ENCODE results near the gene PANK2.

PANK2 gene

DNA sequence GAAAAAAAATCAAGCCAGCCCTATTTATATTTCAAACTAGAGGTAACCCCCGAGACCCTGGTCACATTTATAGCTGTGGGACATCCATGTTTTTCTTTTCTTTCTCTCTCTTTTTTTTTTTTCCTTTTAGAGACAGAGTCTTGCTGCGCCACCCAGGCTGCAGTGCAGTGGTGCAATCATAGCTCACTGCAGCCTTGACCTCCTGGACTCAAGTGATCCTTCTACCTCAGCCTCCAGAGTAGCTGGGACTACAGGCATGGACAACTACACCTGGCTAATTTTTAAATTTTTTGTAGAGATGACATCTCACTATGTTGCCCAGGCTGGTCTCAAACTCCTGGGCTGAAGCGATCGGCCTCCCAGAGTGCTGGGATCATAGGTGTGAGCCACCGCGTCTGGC lies 30.5 kb upstream of the PANK2 start:
- no peaks in the 10 kb centered on the region for H3K9me3 ChIP-seq (ENCODE audit: insufficient read depth, low read depth, low read length)
- no peaks in the 10 kb centered on the region for H3K4me1 ChIP-seq (ENCODE audit: insufficient read depth, low read length)
- no peak overlapping the region for H3K4me3 ChIP-seq (ENCODE audit: low read length)
- no peak overlapping the region for H3K9ac ChIP-seq (ENCODE audit: low read depth, low read length)
- H3K36me3 ChIP-seq (ENCODE audit: insufficient read depth, low read depth, low read length) = peaks cover 38% of the 10 kb centered on the region
- no peaks in the 10 kb centered on the region for H3K27me3 ChIP-seq (ENCODE audit: insufficient read depth, low read length)
- no peak overlapping the region for H3K27ac ChIP-seq (ENCODE audit: low read length)

GRCh38 chr20:3861191-3861590 lies 28.0 kb upstream of the PANK2 start:
- Histone ChIP-seq H3K9ac (ENCODE audit: low read depth, low read length) (no peak overlapping the region), H3K27me3 (ENCODE audit: insufficient read depth, low read length) (no peaks in the 10 kb centered on the region), H3K4me3 (ENCODE audit: low read length) (no peak overlapping the region), H3K27ac (ENCODE audit: low read length) (no peak overlapping the region), H3K9me3 (ENCODE audit: insufficient read depth, low read depth, low read length) (no peaks in the 10 kb centered on the region), H3K4me1 (ENCODE audit: insufficient read depth, low read length) (no peaks in the 10 kb centered on the region), H3K36me3 (ENCODE audit: insufficient read depth, low read depth, low read length) (peaks cover 61% of the 10 kb centered on the region)

- Histone ChIP-seq H3K4me3 (ENCODE audit: low read length) (no peak overlapping the region), H3K27me3 (ENCODE audit: insufficient read depth, low read length) (no peaks in the 10 kb centered on the region), H3K27ac (ENCODE audit: low read length) (no peak overlapping the region), H3K4me1 (ENCODE audit: insufficient read depth, low read length) (no peaks in the 10 kb centered on the region), H3K9me3 (ENCODE audit: insufficient read depth, low read depth, low read length) (no peaks in the 10 kb centered on the region), H3K9ac (ENCODE audit: low read depth, low read length) (no peak overlapping the region), H3K36me3 (ENCODE audit: insufficient read depth, low read depth, low read length) (peaks cover 60% of the 10 kb centered on the region)
These were observed 26.9 kb upstream of the PANK2 start for GRCh38 chr20:3862333-3862732.

DNA sequence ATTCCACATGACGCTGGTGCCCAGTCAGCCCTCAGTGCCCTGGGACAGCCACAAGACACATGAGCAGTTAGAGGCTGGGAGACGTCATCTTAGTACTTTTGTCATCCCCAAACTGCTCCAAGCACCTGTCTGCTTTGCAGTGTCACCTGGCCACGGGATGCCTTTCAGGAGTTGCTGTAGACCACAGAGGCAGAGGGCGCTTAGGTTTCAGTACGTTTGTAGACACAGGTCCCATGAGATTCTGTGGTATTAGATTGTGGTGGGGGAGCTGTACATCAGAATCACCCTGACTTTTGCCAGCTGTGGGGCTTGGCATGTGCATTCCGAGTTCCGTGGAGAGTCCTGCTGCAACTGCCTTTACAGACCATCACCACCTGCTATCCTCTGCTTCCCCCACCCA lies 25.9 kb upstream of the PANK2 start:
- no peaks in the 10 kb centered on the region for H3K9me3 ChIP-seq (ENCODE audit: insufficient read depth, low read depth, low read length)

DNA sequence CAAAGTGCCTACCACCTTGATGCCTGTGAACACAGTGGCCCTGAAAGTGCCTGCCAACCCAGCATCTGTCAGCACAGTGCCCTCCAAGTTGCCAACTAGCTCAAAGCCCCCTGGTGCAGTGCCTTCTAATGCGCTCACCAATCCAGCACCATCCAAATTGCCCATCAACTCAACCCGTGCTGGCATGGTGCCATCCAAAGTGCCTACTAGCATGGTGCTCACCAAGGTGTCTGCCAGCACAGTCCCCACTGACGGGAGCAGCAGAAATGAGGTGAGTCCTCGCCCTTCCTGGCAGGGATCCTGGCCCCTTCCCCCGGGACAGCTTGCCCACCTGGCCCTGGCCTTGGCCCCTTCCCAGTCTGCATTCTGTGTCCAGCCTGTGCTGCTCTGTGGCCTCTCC lies 24.7 kb upstream of the PANK2 start:
- no peaks in the 10 kb centered on the region for H3K27me3 ChIP-seq (ENCODE audit: insufficient read depth, low read length)
- H3K4me1 ChIP-seq (ENCODE audit: insufficient read depth, low read length) = no peaks in the 10 kb centered on the region
- H3K9ac ChIP-seq (ENCODE audit: low read depth, low read length) = no peak overlapping the region
- H3K36me3 ChIP-seq (ENCODE audit: insufficient read depth, low read depth, low read length) = peaks cover 52% of the 10 kb centered on the region
- H3K4me3 ChIP-seq (ENCODE audit: low read length) = no peak overlapping the region
- no peak overlapping the region for H3K27ac ChIP-seq (ENCODE audit: low read length)
- H3K9me3 ChIP-seq (ENCODE audit: insufficient read depth, low read depth, low read length) = no peaks in the 10 kb centered on the region

More for the DNA sequence above, 25.9 kb upstream of the PANK2 start:
- Histone ChIP-seq H3K4me1 (ENCODE audit: insufficient read depth, low read length) (no peaks in the 10 kb centered on the region), H3K27ac (ENCODE audit: low read length) (no peak overlapping the region), H3K9ac (ENCODE audit: low read depth, low read length) (no peak overlapping the region), H3K36me3 (ENCODE audit: insufficient read depth, low read depth, low read length) (peaks cover 52% of the 10 kb centered on the region), H3K27me3 (ENCODE audit: insufficient read depth, low read length) (no peaks in the 10 kb centered on the region), H3K4me3 (ENCODE audit: low read length) (no peak overlapping the region)

DNA sequence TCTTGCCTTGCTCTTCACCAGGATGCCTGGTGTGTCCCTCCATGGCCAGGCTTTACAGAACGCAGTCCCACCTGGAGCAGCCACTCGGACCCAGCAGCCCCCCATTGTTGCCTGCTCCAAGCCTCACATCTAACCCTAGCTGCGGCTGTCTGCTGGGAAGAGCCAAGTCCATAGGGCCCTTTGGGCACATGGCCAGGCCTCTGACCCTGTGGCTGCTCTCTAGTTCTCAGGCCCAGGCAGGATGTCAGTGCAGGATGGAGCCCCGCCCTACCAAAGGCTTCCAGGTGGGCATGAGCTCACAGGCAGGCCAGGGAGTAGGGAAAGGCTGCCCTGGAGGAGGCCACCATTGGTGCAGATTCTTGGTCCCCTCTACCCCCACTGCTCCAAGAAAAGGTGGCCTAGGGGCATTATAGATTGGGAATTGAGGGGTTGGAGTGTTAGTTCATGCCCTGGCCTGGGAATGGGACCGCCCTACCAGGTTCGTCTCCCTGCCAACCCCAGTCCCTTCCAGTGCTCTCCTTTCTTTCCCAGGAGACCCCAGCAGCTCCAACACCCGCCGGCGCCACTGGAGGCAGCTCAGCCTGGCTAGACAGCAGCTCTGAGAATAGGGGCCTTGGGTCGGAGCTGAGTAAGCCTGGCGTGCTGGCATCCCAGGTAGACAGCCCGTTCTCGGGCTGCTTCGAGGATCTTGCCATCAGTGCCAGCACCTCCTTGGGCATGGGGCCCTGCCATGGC lies 23.9 kb upstream of the PANK2 start:
- H3K9ac ChIP-seq (ENCODE audit: low read depth, low read length) = no peak overlapping the region
- H3K4me1 ChIP-seq (ENCODE audit: insufficient read depth, low read length) = no peaks in the 10 kb centered on the region
- H3K27ac ChIP-seq (ENCODE audit: low read length) = no peak overlapping the region
- H3K9me3 ChIP-seq (ENCODE audit: insufficient read depth, low read depth, low read length) = no peaks in the 10 kb centered on the region
- H3K36me3 ChIP-seq (ENCODE audit: insufficient read depth, low read depth, low read length) = peaks cover 52% of the 10 kb centered on the region
- H3K4me3 ChIP-seq (ENCODE audit: low read length) = no peak overlapping the region
- H3K27me3 ChIP-seq (ENCODE audit: insufficient read depth, low read length) = no peaks in the 10 kb centered on the region

DNA sequence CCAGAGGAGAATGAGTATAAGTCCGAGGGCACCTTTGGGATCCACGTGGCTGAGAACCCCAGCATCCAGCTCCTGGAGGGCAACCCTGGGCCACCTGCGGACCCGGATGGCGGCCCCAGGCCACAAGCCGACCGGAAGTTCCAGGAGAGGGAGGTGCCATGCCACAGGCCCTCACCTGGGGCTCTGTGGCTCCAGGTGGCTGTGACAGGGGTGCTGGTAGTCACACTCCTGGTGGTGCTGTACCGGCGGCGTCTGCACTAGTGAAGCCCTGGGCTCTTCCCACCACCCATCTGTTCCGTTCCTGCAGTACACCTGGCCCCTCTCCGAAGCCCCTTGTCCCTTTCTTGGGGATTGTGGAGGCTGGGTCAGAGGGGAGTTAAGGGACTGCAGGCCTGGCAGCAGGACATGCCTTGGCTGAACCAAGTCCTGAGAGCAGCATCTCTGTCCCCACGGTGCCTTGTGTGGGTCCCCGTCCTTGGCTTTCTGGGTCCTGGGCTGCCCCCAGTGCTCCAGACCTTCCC lies 23.2 kb upstream of the PANK2 start:
- Histone ChIP-seq H3K9ac (ENCODE audit: low read depth, low read length) (no peak overlapping the region), H3K27me3 (ENCODE audit: insufficient read depth, low read length) (no peaks in the 10 kb centered on the region), H3K9me3 (ENCODE audit: insufficient read depth, low read depth, low read length) (no peaks in the 10 kb centered on the region), H3K4me1 (ENCODE audit: insufficient read depth, low read length) (no peaks in the 10 kb centered on the region), H3K4me3 (ENCODE audit: low read length) (no peak overlapping the region), H3K27ac (ENCODE audit: low read length) (no peak overlapping the region), H3K36me3 (ENCODE audit: insufficient read depth, low read depth, low read length) (peaks cover 52% of the 10 kb centered on the region)

DNA sequence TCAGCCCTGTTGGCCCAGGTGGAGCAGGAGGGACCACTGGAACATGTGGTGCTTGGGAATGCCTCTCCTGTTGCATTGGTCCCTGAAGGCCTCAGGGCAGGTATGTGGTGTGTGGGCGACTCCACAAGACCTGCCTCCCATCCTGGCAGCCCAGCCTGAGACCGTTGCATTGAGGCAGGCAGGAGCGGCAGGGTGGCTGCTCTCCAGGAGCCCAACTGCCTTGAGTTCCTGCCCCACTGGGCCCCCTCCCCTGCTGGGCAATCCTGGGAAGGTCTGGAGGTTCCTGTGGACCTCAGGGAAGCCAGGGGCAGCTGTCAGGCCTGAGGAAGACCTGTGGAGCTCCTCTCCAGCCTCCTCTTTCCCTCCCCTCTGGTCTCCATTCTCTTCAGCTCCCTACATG lies 22.7 kb upstream of the PANK2 start:
- Histone ChIP-seq H3K27ac (ENCODE audit: low read length) (no peak overlapping the region), H3K9ac (ENCODE audit: low read depth, low read length) (no peak overlapping the region)

DNA sequence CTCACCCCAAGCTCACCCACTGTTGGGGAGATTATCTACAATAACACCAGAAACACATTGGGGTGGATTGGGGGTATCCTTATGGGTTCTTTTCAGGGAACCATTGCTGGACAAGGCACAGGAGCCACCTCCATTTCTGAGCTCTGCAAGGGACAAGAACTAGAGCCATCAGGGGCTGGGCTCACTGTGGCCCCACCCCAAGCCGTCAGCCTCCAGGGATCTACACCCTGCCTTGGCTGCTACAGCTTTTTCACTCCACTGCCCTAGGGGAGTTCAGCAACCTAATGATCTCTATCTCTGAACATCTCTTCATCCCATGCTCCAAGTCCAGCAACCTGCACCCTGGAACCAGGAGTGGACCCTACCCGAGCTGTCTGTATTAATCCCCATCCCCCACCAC lies 21.4 kb upstream of the PANK2 start:
- Histone ChIP-seq H3K27me3 (ENCODE audit: insufficient read depth, low read length) (no peaks in the 10 kb centered on the region), H3K36me3 (ENCODE audit: insufficient read depth, low read depth, low read length) (peaks cover 36% of the 10 kb centered on the region), H3K4me3 (ENCODE audit: low read length) (no peak overlapping the region), H3K4me1 (ENCODE audit: insufficient read depth, low read length) (no peaks in the 10 kb centered on the region), H3K27ac (ENCODE audit: low read length) (no peak overlapping the region), H3K9me3 (ENCODE audit: insufficient read depth, low read depth, low read length) (no peaks in the 10 kb centered on the region), H3K9ac (ENCODE audit: low read depth, low read length) (no peak overlapping the region)

More for the DNA sequence above, 22.7 kb upstream of the PANK2 start:
- Histone ChIP-seq H3K36me3 (ENCODE audit: insufficient read depth, low read depth, low read length) (peaks cover 49% of the 10 kb centered on the region), H3K4me3 (ENCODE audit: low read length) (no peak overlapping the region), H3K4me1 (ENCODE audit: insufficient read depth, low read length) (no peaks in the 10 kb centered on the region), H3K27me3 (ENCODE audit: insufficient read depth, low read length) (no peaks in the 10 kb centered on the region), H3K9me3 (ENCODE audit: insufficient read depth, low read depth, low read length) (no peaks in the 10 kb centered on the region)

- Histone ChIP-seq H3K36me3 (ENCODE audit: insufficient read depth, low read depth, low read length) (peaks cover 24% of the 10 kb centered on the region), H3K27me3 (ENCODE audit: insufficient read depth, low read length) (no peaks in the 10 kb centered on the region), H3K27ac (ENCODE audit: low read length) (no peak overlapping the region), H3K4me1 (ENCODE audit: insufficient read depth, low read length) (no peaks in the 10 kb centered on the region), H3K9me3 (ENCODE audit: insufficient read depth, low read depth, low read length) (no peaks in the 10 kb centered on the region), H3K4me3 (ENCODE audit: low read length) (no peak overlapping the region), H3K9ac (ENCODE audit: low read depth, low read length) (no peak overlapping the region)
These were observed 19.1 kb upstream of the PANK2 start for GRCh38 chr20:3869839-3870634.

GRCh38 chr20:3871550-3872265 lies 17.5 kb upstream of the PANK2 start:
- Histone ChIP-seq H3K27ac (ENCODE audit: low read length) (no peak overlapping the region), H3K4me3 (ENCODE audit: low read length) (no peak overlapping the region), H3K9ac (ENCODE audit: low read depth, low read length) (no peak overlapping the region), H3K9me3 (ENCODE audit: insufficient read depth, low read depth, low read length) (no peaks in the 10 kb centered on the region), H3K36me3 (ENCODE audit: insufficient read depth, low read depth, low read length) (peaks cover 11% of the 10 kb centered on the region; the same call in 1 of the 2 replicates), H3K27me3 (ENCODE audit: insufficient read depth, low read length) (no peaks in the 10 kb centered on the region), H3K4me1 (ENCODE audit: insufficient read depth, low read length) (no peaks in the 10 kb centered on the region)
